IMR-90 (cell line): ENCODE results near the gene SESN1. TPM values are rescaled to one million over a fixed set of nuclear protein-coding genes. Genes with fewer than 3 reads are reported as not detected.

ENCODE experiments used
- ATAC-seq: fragments of 200-7000 bp; cut with Tn5 transposase; 2 replicates; pipeline ENCODE4 v1.9.1; 2020; ENCODE audit warnings: low read depth, mild to moderate bottlenecking, moderate library complexity
- BruUV-seq: library from RNA; stranded (reverse); fragments of 400-500 nt; replicated peaks from 2 replicates; lab custom pipeline; 2021; lab: Mats Ljungman, UMichigan
- CTCF ChIA-PET: fragments of 300-600 bp; formaldehyde crosslinking; extraction: SDS; loops from one replicate; lab custom pipeline; 2021; ENCODE audit warnings: antibody characterized with exemption; lab: Yijun Ruan, JAX
- POLR2A ChIA-PET: fragments of 300-600 bp; sonication (Branson Sonifier 250); formaldehyde crosslinking; loops from one replicate; lab custom pipeline; 2022; ENCODE audit warnings: antibody characterized with exemption; ENCODE audit not compliant: unreplicated experiment; lab: Charles Lee
- DNase-seq: peaks from one replicate; pipeline ENCODE4 v3.0.0; 2013
- H2AFZ ChIP-seq: replicated peaks from 2 replicates; pipeline ENCODE3; 2013; ENCODE audit warnings: low read length, mild to moderate bottlenecking; ENCODE audit not compliant: poor library complexity
- H2AK5ac ChIP-seq: 2 replicates; pipeline ENCODE4 v1.6.1; 2013; ENCODE audit warnings: low read depth, low read length, inconsistent platforms
- H2AK9ac ChIP-seq: replicated peaks from 2 replicates; pipeline ENCODE3; 2013; ENCODE audit warnings: mild to moderate bottlenecking, low read depth, low read length, moderate library complexity; ENCODE audit not compliant: poor library complexity
- H2BK120ac ChIP-seq: 2 replicates; pipeline ENCODE4 v1.6.1; 2013; ENCODE audit warnings: low read depth, low read length, inconsistent platforms
- H2BK15ac ChIP-seq: 3 replicates; pipeline ENCODE4 v1.6.1; 2013; ENCODE audit warnings: low read depth, low read length, inconsistent platforms
- H2BK20ac ChIP-seq: 2 replicates; pipeline ENCODE4 v1.6.1; 2013; ENCODE audit warnings: low read depth, mild to moderate bottlenecking, inconsistent platforms, low read length, moderate library complexity
- H2BK5ac ChIP-seq: 2 replicates; pipeline ENCODE4 v1.6.1; 2013; ENCODE audit warnings: mild to moderate bottlenecking, low read depth, low read length, inconsistent platforms; ENCODE audit not compliant: poor library complexity, severe bottlenecking
- H3K14ac ChIP-seq: replicated peaks from 2 replicates; pipeline ENCODE4 v1.6.1; 2013; ENCODE audit warnings: low read depth, low read length, inconsistent platforms
- H3K18ac ChIP-seq: 2 replicates; pipeline ENCODE4 v1.6.1; 2013; ENCODE audit warnings: low read depth, low read length, control low read depth
- H3K23ac ChIP-seq: 2 replicates; pipeline ENCODE4 v1.6.1; 2013; ENCODE audit warnings: low read depth, low read length, inconsistent platforms
- H3K27ac ChIP-seq: 2 replicates; pipeline ENCODE4 v1.5.1; 2013; ENCODE audit warnings: mild to moderate bottlenecking, control low read depth, low read length; ENCODE audit not compliant: insufficient read depth
- H3K27me3 ChIP-seq: 2 replicates; pipeline ENCODE4 v1.6.1; 2013; ENCODE audit warnings: low read length; ENCODE audit not compliant: control insufficient read depth, insufficient read depth
- H3K36me3 ChIP-seq: 2 replicates; pipeline ENCODE4 v1.6.1; 2013; ENCODE audit warnings: low read length, mixed read lengths; ENCODE audit not compliant: control insufficient read depth, insufficient read depth
- H3K4ac ChIP-seq: 2 replicates; pipeline ENCODE4 v1.6.1; 2013; ENCODE audit warnings: low read depth, low read length, inconsistent platforms
- H3K4me1 ChIP-seq: 2 replicates; pipeline ENCODE4 v1.6.1; 2013; ENCODE audit warnings: low read length, mixed read lengths; ENCODE audit not compliant: control insufficient read depth, insufficient read depth
- H3K4me2 ChIP-seq: 2 replicates; pipeline ENCODE4 v1.6.1; 2013; ENCODE audit warnings: low read depth, mild to moderate bottlenecking, control low read depth, low read length, moderate library complexity
- H3K4me3 ChIP-seq: 2 replicates; pipeline ENCODE4 v1.5.1; 2013; ENCODE audit warnings: low read depth, mild to moderate bottlenecking, control low read depth, low read length, moderate library complexity; ENCODE audit not compliant: insufficient read depth
- H3K56ac ChIP-seq: 2 replicates; pipeline ENCODE4 v1.6.1; 2013; ENCODE audit warnings: low read length, inconsistent platforms; ENCODE audit not compliant: insufficient read depth; ENCODE audit errors: extremely low read depth
- H3K79me1 ChIP-seq, 2 experiments: 2 replicates each; pipeline ENCODE4 v1.6.1; 2013; ENCODE audit warnings: low read length in 2 of 2, inconsistent platforms in 1 of 2, low read depth in 1 of 2
- H3K9ac ChIP-seq: 2 replicates; pipeline ENCODE4 v1.6.1; 2013; ENCODE audit warnings: low read depth, low read length, control low read depth
- H3K9me1 ChIP-seq: 2 replicates; pipeline ENCODE4 v1.6.1; 2013; ENCODE audit warnings: low read length, inconsistent platforms; ENCODE audit not compliant: insufficient read depth
- H3K9me3 ChIP-seq: 2 replicates; pipeline ENCODE4 v1.6.1; 2013; ENCODE audit warnings: low read length; ENCODE audit not compliant: control insufficient read depth, insufficient read depth
- H4K20me1 ChIP-seq: 2 replicates; pipeline ENCODE4 v1.6.1; 2013; ENCODE audit warnings: low read length, inconsistent platforms; ENCODE audit not compliant: insufficient read depth
- H4K5ac ChIP-seq: 2 replicates; pipeline ENCODE4 v1.6.1; 2013; ENCODE audit warnings: mild to moderate bottlenecking, low read depth, low read length, control low read depth
- H4K8ac ChIP-seq, 2 experiments: 2 replicates each; pipeline ENCODE4 v1.6.1; 2013; ENCODE audit warnings: low read depth in 2 of 2, low read length in 2 of 2, control low read depth in 1 of 2, inconsistent platforms in 1 of 2
- H4K91ac ChIP-seq: 2 replicates; pipeline ENCODE4 v1.6.1; 2013; ENCODE audit warnings: low read depth, low read length, inconsistent platforms; ENCODE audit not compliant: insufficient read depth
- MAFK ChIP-seq: IDR thresholded peaks from 2 replicates; pipeline ENCODE4 v1.6.1; 2012; ENCODE audit warnings: low read depth, low read length, improper control_type of control experiment
- MAZ ChIP-seq: IDR thresholded peaks from 2 replicates; pipeline ENCODE4 v1.6.1; 2012; ENCODE audit warnings: low read depth, mild to moderate bottlenecking, low read length, improper control_type of control experiment, moderate library complexity, borderline replicate concordance
- NFE2L2 ChIP-seq: fragments of 150-350 bp; IDR thresholded peaks from 2 replicates; pipeline ENCODE4 v1.6.1; 2016; ENCODE audit warnings: low read depth, mild to moderate bottlenecking, low read length
- WGBS, 2 experiments: methylation state at CpG; one replicate each; pipeline versions ENCODE4 v1.1.5 to v1.1.7; 2013; ENCODE audit warnings: missing lambda C conversion rate in 2 of 2; ENCODE audit not compliant: insufficient read length in 1 of 2; ENCODE audit errors: extremely low coverage in 2 of 2; 5-methylcytosine and 5-hydroxymethylcytosine counted together
- dilution Hi-C: fragments of 300-500 bp; cut with HindIII; formaldehyde crosslinking; loops from one replicate; pipeline ENCODE4 v1.14.3; 2018; ENCODE audit warnings: low sequenced_read_pairs; ENCODE audit not compliant: unreplicated experiment
- in situ Hi-C: fragments of 300-500 bp; cut with MboI; formaldehyde crosslinking; loops from 3 replicates; pipeline ENCODE4 v1.14.3; 2019; ENCODE audit warnings: low sequenced_read_pairs, inconsistent platforms, mixed read lengths
- intact Hi-C: fragments of 100-400 bp; cut with micrococcal nuclease; formaldehyde crosslinking; loops from 2 replicates; pipeline ENCODE4 v1.10.0; 2022
- polyA plus RNA-seq, 3 experiments: library from polyadenylated mRNA; depleted of rRNA; stranded (reverse); fragments of >200 nt; gene quantifications; 2 replicates each; pipeline ENCODE4 v1.2.3, GENCODE V29; 2012; ENCODE audit warnings: low replicate concordance in 1 of 3
- total RNA-seq: library from RNA; depleted of rRNA; stranded (reverse); fragments of >200 nt; gene quantifications from 2 replicates; pipeline ENCODE4 v1.2.3, GENCODE V29; 2012

Gene SESN1
- total and polyA plus RNA-seq, 2 of the 4 experiments (the other 2 are of a cell fraction) = 9.7 to 16.7 TPM

DNA sequence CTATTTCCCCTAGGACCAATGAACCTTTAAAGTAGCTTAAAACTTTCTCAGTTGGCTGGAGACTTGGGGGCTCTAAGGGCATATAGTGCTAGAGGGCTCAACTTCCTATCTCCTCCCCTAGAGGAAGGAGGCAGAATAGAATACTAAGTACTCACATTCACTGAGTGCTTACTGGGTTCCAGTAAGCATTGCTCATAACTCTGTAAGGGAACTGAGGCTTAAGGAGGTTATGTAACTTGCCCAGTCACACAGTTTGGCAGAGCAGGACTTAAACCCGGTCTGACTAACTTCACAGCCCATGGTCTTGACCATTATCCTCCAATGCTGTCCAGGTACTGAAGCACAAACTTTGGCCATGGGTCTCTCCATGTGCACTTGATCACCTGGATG lies 12.5 kb downstream of the SESN1 start:
- peak; percentile 33; the same call in 1 of the 2 replicates for TF ChIP-seq NFE2L2
- no peak for TF ChIP-seq MAFK
- TF ChIP-seq MAZ = no peak
- Histone ChIP-seq H2BK5ac (no peak overlapping the region), H3K4me1 (peaks cover 1% of the 10 kb centered on the region; the same call in 1 of the 2 replicates), H4K8ac (no peak overlapping the region), H2BK15ac (no peak overlapping the region), H3K4ac (no peak overlapping the region), H3K27me3 (no peaks in the 10 kb centered on the region), H2BK20ac (no peak overlapping the region), H2AFZ (no peak overlapping the region), H4K5ac (no peak overlapping the region), H3K36me3 (no peaks in the 10 kb centered on the region), H3K9me1 (peaks cover 4% of the 10 kb centered on the region; the same call in 1 of the 2 replicates), H3K18ac (no peak overlapping the region), H3K9ac (no peak overlapping the region), H4K20me1 (no peaks in the 10 kb centered on the region), H3K9me3 (no peaks in the 10 kb centered on the region), H3K56ac (no peak overlapping the region), H3K4me3 (no peak overlapping the region), H3K14ac (no peak overlapping the region), H2BK120ac (no peak overlapping the region), H3K4me2 (no peak overlapping the region), H3K79me1 (peaks cover 0 to 11% of the 10 kb centered on the region in 2 experiments; a peak in 3 of 4 replicates), H3K27ac (no peak overlapping the region), H4K91ac (no peak overlapping the region), H2AK9ac (no peak overlapping the region), H2AK5ac (no peak overlapping the region), H3K23ac (no peak overlapping the region)
- DNase-seq (peak; percentile 69), ATAC-seq (peak; percentile 71)
- dilution Hi-C loops (no loop called here), intact Hi-C loops (no loop called here), in situ Hi-C loops (no loop called here)
- CTCF ChIA-PET = interaction anchor here (0.7 to 0.9 kb wide), 3 partner anchors 9 to 160 kb away, joined by 3 read pairs; partner anchors contain the start of gene SESN1
- BruUV-seq = no TSS peak
- 90% methylated on average over 1 of the region's 1 CpG; no CpG with 5 or more reads in 1 of the 2 experiments for WGBS, 2 experiments
- POLR2A ChIA-PET = no interaction called here
